ENCODE measurements around the gene COPZ2. TPM values are rescaled to one million over a fixed set of nuclear protein-coding genes. Genes with fewer than 3 reads are reported as not detected.

Gene COPZ2, protein sequence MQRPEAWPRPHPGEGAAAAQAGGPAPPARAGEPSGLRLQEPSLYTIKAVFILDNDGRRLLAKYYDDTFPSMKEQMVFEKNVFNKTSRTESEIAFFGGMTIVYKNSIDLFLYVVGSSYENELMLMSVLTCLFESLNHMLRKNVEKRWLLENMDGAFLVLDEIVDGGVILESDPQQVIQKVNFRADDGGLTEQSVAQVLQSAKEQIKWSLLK
- total RNA-seq (2014; rRNA removed) (0.63 and 1.3 TPM in 2 replicates), Bru-seq, nascent RNA (percentile 34 among the genes with signal in this experiment), BruChase-seq, experiment 1, labeled RNA remaining after a 6-hour chase (percentile 28 among the genes with signal in this experiment), BruChase-seq, experiment 2, labeled RNA remaining after a 2-hour chase (percentile 45 among the genes with signal in this experiment)
- long read RNA-seq, partial matches to known transcripts: 0 of 6 reads
- long read RNA-seq, other reads (novel, unspliced or antisense): 5 of 6 reads

DNA sequence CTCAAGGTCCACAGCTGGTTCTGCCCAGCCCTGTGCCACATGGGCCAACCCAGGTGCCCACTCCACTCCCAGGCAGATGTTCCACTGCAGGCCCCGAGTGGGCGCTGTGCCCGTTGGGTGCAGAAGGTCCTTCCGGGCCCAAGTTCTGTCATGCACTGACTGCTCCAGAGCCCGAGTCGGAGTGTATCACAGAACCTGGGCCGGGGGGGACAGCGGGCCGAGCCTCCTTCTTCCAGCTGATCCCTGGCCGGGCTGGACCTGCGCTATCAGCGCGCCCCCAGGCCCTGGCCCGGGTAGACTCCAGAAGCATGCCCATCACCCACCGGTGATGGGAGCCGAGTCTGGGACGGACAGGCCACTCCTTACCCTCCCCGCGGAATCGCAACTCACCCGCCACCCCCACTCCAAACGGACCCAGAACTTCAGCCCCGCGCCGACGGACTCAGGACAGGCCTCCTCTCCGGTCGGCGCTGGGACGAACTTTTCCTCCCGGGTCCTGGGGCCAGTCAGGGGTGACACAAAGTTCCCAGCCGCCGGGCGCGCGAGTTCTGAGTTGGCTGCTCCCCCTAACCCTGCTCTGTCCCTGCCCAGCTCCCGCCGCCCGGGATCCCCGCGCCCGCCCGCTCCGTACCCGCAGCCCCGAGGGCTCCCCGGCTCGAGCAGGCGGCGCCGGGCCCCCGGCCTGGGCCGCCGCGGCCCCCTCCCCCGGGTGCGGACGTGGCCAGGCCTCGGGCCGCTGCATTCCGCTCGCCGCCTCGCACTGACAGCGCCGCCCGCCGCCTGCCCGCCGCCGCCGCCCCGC, at the start of gene COPZ2:
Gene COPZ2, minus strand, starts transcription at position 762 of the 802 bp plus-strand sequence. Its CDS starts 20 bp downstream, at position 742.
- no peaks in the 10 kb centered on the region for H3K79me2 ChIP-seq (ENCODE audit: low read length)
- no peaks in the 10 kb centered on the region for H3K9me2 ChIP-seq (replicated peaks; ENCODE audit: low read length)
- H3K36me3 ChIP-seq (ENCODE audit: low read depth, low read length): no peaks in the 10 kb centered on the region
- H3K4me1 ChIP-seq (ENCODE audit: insufficient read depth, low read length): no peaks in the 10 kb centered on the region
- peak; percentile 66 for ATAC-seq
- no peaks in the 10 kb centered on the region for H3F3A ChIP-seq (ENCODE audit: low read length, unreplicated experiment)
- no peak within 1 kb of the TSS for H3K9ac ChIP-seq (ENCODE audit: low read length)
- H2AFZ ChIP-seq (ENCODE audit: low read length): peak within 1 kb of the TSS; percentile 63
- H3K9me3 ChIP-seq (ENCODE audit: low read length): no peaks in the 10 kb centered on the region
- H3K4me2 ChIP-seq (ENCODE audit: low read length): peak within 1 kb of the TSS; percentile 70
- intact Hi-C loops (cut with micrococcal nuclease): no loop called here
- BruUV-seq (replicated peaks): no TSS peak
- ChIA-PET POLR2A (ENCODE audit: unreplicated experiment) (no interaction called here), CTCF (no interaction called here)
- peaks cover 9% of the 10 kb centered on the region for H3K27me3 ChIP-seq (ENCODE audit: low read length)
- TF ChIP-seq EZH2phosphoT487 (IDR thresholded peaks at IDR 0.05; ENCODE audit: borderline replicate concordance, low read length) (no peak), EZH2 (IDR thresholded peaks at IDR 0.05; ENCODE audit: low read length, unreplicated experiment) (no peak)
- TF ChIP-seq, protein P1, sequence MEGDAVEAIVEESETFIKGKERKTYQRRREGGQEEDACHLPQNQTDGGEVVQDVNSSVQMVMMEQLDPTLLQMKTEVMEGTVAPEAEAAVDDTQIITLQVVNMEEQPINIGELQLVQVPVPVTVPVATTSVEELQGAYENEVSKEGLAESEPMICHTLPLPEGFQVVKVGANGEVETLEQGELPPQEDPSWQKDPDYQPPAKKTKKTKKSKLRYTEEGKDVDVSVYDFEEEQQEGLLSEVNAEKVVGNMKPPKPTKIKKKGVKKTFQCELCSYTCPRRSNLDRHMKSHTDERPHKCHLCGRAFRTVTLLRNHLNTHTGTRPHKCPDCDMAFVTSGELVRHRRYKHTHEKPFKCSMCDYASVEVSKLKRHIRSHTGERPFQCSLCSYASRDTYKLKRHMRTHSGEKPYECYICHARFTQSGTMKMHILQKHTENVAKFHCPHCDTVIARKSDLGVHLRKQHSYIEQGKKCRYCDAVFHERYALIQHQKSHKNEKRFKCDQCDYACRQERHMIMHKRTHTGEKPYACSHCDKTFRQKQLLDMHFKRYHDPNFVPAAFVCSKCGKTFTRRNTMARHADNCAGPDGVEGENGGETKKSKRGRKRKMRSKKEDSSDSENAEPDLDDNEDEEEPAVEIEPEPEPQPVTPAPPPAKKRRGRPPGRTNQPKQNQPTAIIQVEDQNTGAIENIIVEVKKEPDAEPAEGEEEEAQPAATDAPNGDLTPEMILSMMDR (conservative IDR thresholded peaks at IDR 0.05; ENCODE audit: low read depth, low read length): no peak
- no peak within 1 kb of the TSS for H3K27ac ChIP-seq (ENCODE audit: low read length)
- no peaks in the 10 kb centered on the region for H4K20me1 ChIP-seq (ENCODE audit: low read length)
- H3K4me3 ChIP-seq (ENCODE audit: low read length): peak within 1 kb of the TSS; percentile 50; the same call in 1 of the 2 replicates
- DNase-seq: no peak

DNA sequence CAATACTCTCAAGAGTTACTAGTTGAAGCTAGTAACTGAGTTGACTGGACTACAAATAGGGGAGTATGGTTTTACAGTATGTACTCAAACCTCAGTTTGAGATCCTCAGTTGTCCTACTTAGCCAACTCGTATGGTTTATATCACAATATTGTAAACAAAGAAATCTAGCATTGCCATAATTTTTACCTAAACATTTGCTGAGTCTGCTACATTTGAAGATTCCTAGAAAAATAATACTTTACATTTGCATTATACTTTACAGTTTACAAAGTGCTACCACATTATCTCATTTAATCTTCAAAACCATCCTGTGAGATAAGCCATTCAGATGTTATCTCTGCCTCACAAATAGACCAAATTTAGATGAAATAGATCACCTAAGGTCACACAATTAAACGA, 47.3 kb upstream of the COPZ2 start:
- Histone ChIP-seq H4K20me1 (ENCODE audit: low read length) (peaks cover 17% of the 10 kb centered on the region), H3K27me3 (ENCODE audit: low read length) (no peaks in the 10 kb centered on the region), H3K4me1 (ENCODE audit: insufficient read depth, low read length) (no peaks in the 10 kb centered on the region), H3K9me2 (replicated peaks; ENCODE audit: low read length) (no peaks in the 10 kb centered on the region), H3K4me2 (ENCODE audit: low read length) (no peak overlapping the region), H3K4me3 (ENCODE audit: low read length) (no peak overlapping the region), H3K27ac (ENCODE audit: low read length) (no peak overlapping the region), H2AFZ (ENCODE audit: low read length) (no peak overlapping the region), H3K9me3 (ENCODE audit: low read length) (no peaks in the 10 kb centered on the region), H3K36me3 (ENCODE audit: low read depth, low read length) (peaks cover 2% of the 10 kb centered on the region; the same call in 1 of the 2 replicates), H3K79me2 (ENCODE audit: low read length) (peaks cover 91% of the 10 kb centered on the region), H3K9ac (ENCODE audit: low read length) (no peak overlapping the region), H3F3A (ENCODE audit: low read length, unreplicated experiment) (peaks cover 3% of the 10 kb centered on the region)
- ChIA-PET CTCF (interaction anchor here (0.7 kb wide), 1 partner anchor 1351 kb away, joined by 3 read pairs; no protein-coding TSS in a partner anchor), POLR2A (ENCODE audit: unreplicated experiment) (interaction anchor here (0.6 kb wide), 1 partner anchor 53 kb away, joined by 6 read pairs; no protein-coding TSS in a partner anchor)
- intact Hi-C loops (cut with micrococcal nuclease): no loop called here
- no TSS peak for BruUV-seq (replicated peaks)
- DNase-seq (no peak), ATAC-seq (no peak)
- no peak for TF ChIP-seq EZH2phosphoT487 (IDR thresholded peaks at IDR 0.05; ENCODE audit: borderline replicate concordance, low read length)
- no peak for TF ChIP-seq EZH2 (IDR thresholded peaks at IDR 0.05; ENCODE audit: low read length, unreplicated experiment)
- TF ChIP-seq, protein P1 (conservative IDR thresholded peaks at IDR 0.05; ENCODE audit: low read depth, low read length): no peak
